Nephron (organoid): ENCODE results near the gene C20orf204.

ENCODE experiments used
- H3K27ac Mint-ChIP-seq, 3 experiments: 2 replicates each; pipeline ENCODE4 v1.8.0; 2020; ENCODE audit warnings: mixed read lengths in 3 of 3, mild to moderate bottlenecking in 2 of 3, moderate library complexity in 1 of 3
- H3K27me3 Mint-ChIP-seq: 2 replicates; pipeline ENCODE4 v1.8.0; 2021; ENCODE audit warnings: low read depth, mild to moderate bottlenecking, moderate library complexity, mixed read lengths
- H3K36me3 Mint-ChIP-seq: 2 replicates; pipeline ENCODE4 v1.8.0; 2020; ENCODE audit warnings: low read depth, mixed read lengths
- H3K4me1 Mint-ChIP-seq: 2 replicates; pipeline ENCODE4 v1.8.0; 2020; ENCODE audit warnings: mixed read lengths
- H3K4me3 Mint-ChIP-seq, 3 experiments: 2 replicates each; pipeline ENCODE4 v1.8.0; 2020; ENCODE audit warnings: mild to moderate bottlenecking in 3 of 3, mixed read lengths in 3 of 3, moderate library complexity in 2 of 3
- H3K9me3 Mint-ChIP-seq: 2 replicates; pipeline ENCODE4 v1.8.0; 2020; ENCODE audit warnings: mixed read lengths
- TF ChIP-seq, protein P1 (sequence below), 3 experiments: fragments of 200-600 bp; sonication (generic); IDR thresholded peaks; one replicate each; pipeline ENCODE4 v1.5.0; 2021; ENCODE audit warnings: antibody characterized with exemption in 3 of 3; ENCODE audit not compliant: unreplicated experiment in 3 of 3

Gene C20orf204

DNA sequence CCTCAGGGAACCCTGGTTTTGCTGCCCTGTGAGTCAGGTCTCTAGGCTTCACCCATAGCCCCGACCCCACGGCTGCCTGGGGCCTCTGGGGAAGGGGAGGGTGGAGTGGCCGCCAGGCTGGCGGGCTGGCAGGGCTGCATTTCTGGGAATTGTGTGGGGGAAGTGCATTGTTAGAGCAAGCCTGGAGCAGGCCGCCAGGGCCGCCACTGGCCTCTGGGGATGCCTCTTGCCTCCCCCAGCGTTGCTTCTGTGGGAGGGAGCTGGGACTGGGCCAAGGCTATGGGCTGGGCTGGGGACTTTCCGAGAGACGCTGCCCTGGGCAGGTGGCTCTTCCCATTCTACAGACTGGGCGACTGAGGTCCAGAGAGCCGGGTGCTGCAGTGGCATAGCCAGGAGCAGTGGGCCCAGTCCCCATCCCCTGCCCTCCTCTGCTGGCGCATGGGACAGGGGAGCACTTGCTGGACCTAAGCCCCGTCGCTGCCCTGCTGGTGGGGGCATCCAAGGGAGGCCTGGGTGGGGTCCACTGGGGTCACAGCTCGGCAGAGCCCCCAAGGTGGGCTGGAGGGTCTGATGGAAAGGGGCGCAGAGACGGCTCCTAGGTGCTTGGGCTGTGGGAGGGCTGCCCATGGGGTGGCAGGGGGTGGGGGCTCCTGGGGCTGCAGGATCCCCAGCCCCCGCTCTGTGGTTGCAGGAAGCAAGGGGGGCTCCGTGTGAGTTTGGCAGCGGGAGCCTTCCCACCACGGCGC, 20.1 kb downstream of the C20orf204 start:
- Mint-ChIP-seq H3K27ac (no peak overlapping the region), H3K36me3 (no peaks in the 10 kb centered on the region), H3K4me3 (no peak overlapping the region), H3K27me3 (peaks cover 22% of the 10 kb centered on the region), H3K9me3 (no peaks in the 10 kb centered on the region), H3K4me1 (peaks cover 11% of the 10 kb centered on the region)
- TF ChIP-seq, protein P1, sequence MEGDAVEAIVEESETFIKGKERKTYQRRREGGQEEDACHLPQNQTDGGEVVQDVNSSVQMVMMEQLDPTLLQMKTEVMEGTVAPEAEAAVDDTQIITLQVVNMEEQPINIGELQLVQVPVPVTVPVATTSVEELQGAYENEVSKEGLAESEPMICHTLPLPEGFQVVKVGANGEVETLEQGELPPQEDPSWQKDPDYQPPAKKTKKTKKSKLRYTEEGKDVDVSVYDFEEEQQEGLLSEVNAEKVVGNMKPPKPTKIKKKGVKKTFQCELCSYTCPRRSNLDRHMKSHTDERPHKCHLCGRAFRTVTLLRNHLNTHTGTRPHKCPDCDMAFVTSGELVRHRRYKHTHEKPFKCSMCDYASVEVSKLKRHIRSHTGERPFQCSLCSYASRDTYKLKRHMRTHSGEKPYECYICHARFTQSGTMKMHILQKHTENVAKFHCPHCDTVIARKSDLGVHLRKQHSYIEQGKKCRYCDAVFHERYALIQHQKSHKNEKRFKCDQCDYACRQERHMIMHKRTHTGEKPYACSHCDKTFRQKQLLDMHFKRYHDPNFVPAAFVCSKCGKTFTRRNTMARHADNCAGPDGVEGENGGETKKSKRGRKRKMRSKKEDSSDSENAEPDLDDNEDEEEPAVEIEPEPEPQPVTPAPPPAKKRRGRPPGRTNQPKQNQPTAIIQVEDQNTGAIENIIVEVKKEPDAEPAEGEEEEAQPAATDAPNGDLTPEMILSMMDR (IDR thresholded peaks at IDR 0.05; ENCODE audit: unreplicated experiment in 3 of 3) = no peak

DNA sequence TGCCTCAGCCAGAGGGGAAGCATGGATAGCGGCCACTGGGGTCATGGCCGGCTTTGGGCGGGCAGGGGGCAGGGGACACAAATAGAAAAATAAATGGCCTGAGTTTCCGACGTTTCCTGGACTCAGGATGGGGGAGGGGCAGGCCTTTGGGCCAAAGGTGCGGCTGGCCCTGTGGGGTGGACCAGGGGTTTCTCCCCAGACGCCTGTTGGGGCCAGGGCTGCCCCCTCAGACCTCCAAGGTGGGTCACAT, 20.6 kb downstream of the C20orf204 start:
- Mint-ChIP-seq H3K4me3 (no peak overlapping the region), H3K4me1 (peaks cover 11% of the 10 kb centered on the region), H3K27me3 (peaks cover 17% of the 10 kb centered on the region), H3K9me3 (no peaks in the 10 kb centered on the region), H3K36me3 (no peaks in the 10 kb centered on the region), H3K27ac (no peak overlapping the region)
- TF ChIP-seq, protein P1 (IDR thresholded peaks at IDR 0.05; ENCODE audit: unreplicated experiment in 3 of 3) = no peak

DNA sequence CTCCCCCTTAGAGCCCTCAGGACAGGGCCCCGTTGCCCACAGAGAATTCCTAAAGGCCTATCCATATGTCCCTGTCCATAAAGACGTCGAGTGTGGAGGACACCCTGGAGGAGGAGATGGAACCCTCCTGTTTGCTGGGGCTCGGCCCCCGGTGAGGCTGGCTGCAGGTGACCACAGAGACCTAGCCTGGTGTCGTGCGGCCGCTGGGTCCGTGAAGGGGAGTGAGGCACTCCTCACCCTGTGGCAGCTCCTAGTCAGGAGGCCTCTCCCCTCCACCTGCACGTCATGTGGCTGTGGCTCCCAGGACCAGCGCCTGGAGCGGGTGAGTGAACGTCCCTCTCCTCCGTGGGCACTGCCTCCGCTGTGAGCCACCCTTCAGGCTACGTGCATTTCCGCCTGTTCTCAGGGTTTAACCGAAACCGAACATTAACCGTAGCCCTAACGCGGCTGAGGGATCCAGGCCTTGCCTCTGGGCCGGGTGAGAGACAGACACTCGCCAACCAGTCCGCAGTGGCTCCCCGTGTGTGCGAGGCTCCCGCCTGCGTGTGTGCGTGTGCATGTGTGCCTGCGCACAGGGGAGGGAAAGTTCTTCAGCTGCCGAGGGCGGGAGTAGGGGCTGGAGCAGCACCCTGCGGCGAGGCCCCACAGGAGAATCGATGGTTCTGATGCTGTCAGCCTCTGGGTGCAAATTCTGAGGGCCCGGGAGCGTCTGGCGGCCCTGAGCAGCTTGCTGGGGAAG, 21.1 kb downstream of the C20orf204 start:
- H3K36me3 Mint-ChIP-seq = no peaks in the 10 kb centered on the region

GRCh38 chr20:64057628-64058498, 21.9 kb downstream of the C20orf204 start:
- Mint-ChIP-seq H3K4me3 (no peak overlapping the region), H3K4me1 (peaks cover 11% of the 10 kb centered on the region), H3K9me3 (no peaks in the 10 kb centered on the region), H3K27ac (peak overlapping the region in 1 of 3 experiments; percentile 41), H3K36me3 (no peaks in the 10 kb centered on the region), H3K27me3 (peaks cover 10% of the 10 kb centered on the region)
- TF ChIP-seq, protein P1 (IDR thresholded peaks at IDR 0.05; ENCODE audit: unreplicated experiment in 3 of 3) = peak; percentile 76 to 86 (median 82)

More for the DNA sequence above, 21.1 kb downstream of the C20orf204 start:
- Mint-ChIP-seq H3K9me3 (no peaks in the 10 kb centered on the region), H3K4me3 (no peak overlapping the region), H3K27ac (no peak overlapping the region), H3K4me1 (peaks cover 11% of the 10 kb centered on the region), H3K27me3 (peaks cover 12% of the 10 kb centered on the region)
- TF ChIP-seq, protein P1 (IDR thresholded peaks at IDR 0.05; ENCODE audit: unreplicated experiment in 3 of 3) = no peak

- peaks cover 7% of the 10 kb centered on the region for H3K4me1 Mint-ChIP-seq
- peak overlapping the region in 1 of 3 experiments; percentile 41 for H3K27ac Mint-ChIP-seq
- peaks cover 8% of the 10 kb centered on the region for H3K27me3 Mint-ChIP-seq
- H3K4me3 Mint-ChIP-seq = no peak overlapping the region
- H3K36me3 Mint-ChIP-seq = no peaks in the 10 kb centered on the region
- H3K9me3 Mint-ChIP-seq = no peaks in the 10 kb centered on the region
- TF ChIP-seq, protein P1 (IDR thresholded peaks at IDR 0.05; ENCODE audit: unreplicated experiment in 3 of 3) = no peak
Observed at GRCh38 chr20:64058536-64058935, 22.6 kb downstream of the C20orf204 start.
